Esophagus squamous epithelium (tissue), 5 donors: Measurements from ENCODE around the gene UBA3. TPM values are rescaled to one million over a fixed set of nuclear protein-coding genes. Genes with fewer than 3 reads are reported as not detected.

ENCODE experiments used
- DNase-seq: peaks from one replicate; lab custom pipeline; 2025; lab: John Stamatoyannopoulos, UW
- H3K27ac ChIP-seq, 4 donors: fragments of 200-600 bp; sonication (generic); one replicate each; pipeline ENCODE4 v1.5.1; 2016 to 2019; ENCODE audit warnings: mild to moderate bottlenecking in 1 of 4
- H3K27me3 ChIP-seq, 4 donors: fragments of 200-600 bp; sonication (generic); 1 replicate in 3 of 4; 2 replicates in 1 of 4; pipeline versions ENCODE4 v1.5.1 to v1.6.0; 2017 to 2021; ENCODE audit warnings: antibody characterized with exemption in 1 of 4
- H3K36me3 ChIP-seq, 3 donors: fragments of 200-600 bp; sonication (generic); one replicate each; pipeline ENCODE4 v1.5.1; 2016 to 2019
- H3K4me1 ChIP-seq, 3 donors: fragments of 200-600 bp; sonication (generic); one replicate each; pipeline ENCODE4 v1.5.1; 2017 to 2019
- H3K4me3 ChIP-seq, 4 donors: fragments of 200-600 bp; sonication (generic); 1 replicate in 3 of 4; 2 replicates in 1 of 4; pipeline ENCODE4 v1.5.1; 2016 to 2019; ENCODE audit warnings: mild to moderate bottlenecking in 2 of 4, moderate library complexity in 1 of 4
- H3K9me3 ChIP-seq, 3 donors: fragments of 200-600 bp; sonication (generic); one replicate each; pipeline ENCODE4 v1.5.1; 2016 to 2019
- CTCF ChIP-seq, 6 experiments: fragments of 450-650 bp in 4 of 6; fragments of 200-600 bp in 2 of 6; sonication (generic) in 2 of 6; IDR thresholded peaks; one replicate each; pipeline ENCODE4 v1.5.1; 2016 to 2019; ENCODE audit warnings: antibody characterized with exemption in 6 of 6, mild to moderate bottlenecking in 4 of 6, moderate library complexity in 4 of 6
- POLR2A ChIP-seq, 4 donors: fragments of 450-650 bp; IDR thresholded peaks; one replicate each; pipeline ENCODE4 v1.6.1; 2017; ENCODE audit warnings: antibody characterized with exemption in 4 of 4, mild to moderate bottlenecking in 4 of 4, moderate library complexity in 3 of 4
- WGBS, 2 donors: methylation state at CpG; one replicate each; pipeline ENCODE4 v1.1.5; 2018; 5-methylcytosine and 5-hydroxymethylcytosine counted together
- intact Hi-C: fragments of 100-400 bp; cut with DNase I; formaldehyde crosslinking; loops from one replicate; pipeline ENCODE4 v1.15.0; 2022
- total RNA-seq, 4 donors: library from RNA; depleted of rRNA; stranded (reverse); fragments of >200 nt; gene quantifications; one replicate each; pipeline ENCODE4 v1.1.0, GENCODE V29; 2016
- donor health status: DM: yes; HTN: yes; CAD: no.

Gene UBA3
- total RNA-seq, 4 donors from 2014 or later, result 33.3 to 63.3 (median 52.7) TPM

- TF ChIP-seq POLR2A (IDR thresholded peaks at IDR 0.05) (no peak), CTCF (IDR thresholded peaks at IDR 0.05) (no peak)
- H3K4me1 ChIP-seq, result peaks cover 0 to 26% (median 4%) of the 10 kb centered on the region in 3 donors
- WGBS, 2 donors, result 85 to 98% methylated on average over 2 of the region's 2 CpGs
- no peak overlapping the region for H3K27ac ChIP-seq
- intact Hi-C loops, result no loop called here
- H3K27me3 ChIP-seq, result no peaks in the 10 kb centered on the region
- no peak for DNase-seq
- no peak overlapping the region for H3K4me3 ChIP-seq
- peaks cover 0 to 96% (median 10%) of the 10 kb centered on the region in 3 donors for H3K36me3 ChIP-seq
- H3K9me3 ChIP-seq, result no peaks in the 10 kb centered on the region
Observed at GRCh38 chr3:69044608-69045007, 35.6 kb downstream of the UBA3 start.

GRCh38 chr3:69033470-69033869 is 46.7 kb downstream of the UBA3 start:
- intact Hi-C loops, result no loop called here
- TF ChIP-seq POLR2A (IDR thresholded peaks at IDR 0.05) (no peak), CTCF (IDR thresholded peaks at IDR 0.05) (no peak)
- no peaks in the 10 kb centered on the region for H3K9me3 ChIP-seq
- H3K27me3 ChIP-seq, result no peaks in the 10 kb centered on the region
- 74 to 75% methylated on average over 7 of the region's 7 CpGs for WGBS, 2 donors
- no peaks in the 10 kb centered on the region for H3K4me1 ChIP-seq
- no peak overlapping the region for H3K4me3 ChIP-seq
- H3K27ac ChIP-seq, result no peak overlapping the region
- H3K36me3 ChIP-seq, result peaks cover 9 to 100% (median 56%) of the 10 kb centered on the region in 3 donors
- DNase-seq, result no peak

- Histone ChIP-seq H3K9me3 (no peaks in the 10 kb centered on the region), H3K27ac (no peak overlapping the region), H3K36me3 (peaks cover 9 to 100% (median 49%) of the 10 kb centered on the region in 3 donors), H3K27me3 (no peaks in the 10 kb centered on the region), H3K4me3 (no peak overlapping the region), H3K4me1 (no peaks in the 10 kb centered on the region)
- no peak for DNase-seq
- intact Hi-C loops, result no loop called here
- WGBS, 2 donors, result 96 to 100% methylated on average over 6 to 8 of the region's 9 CpGs
- TF ChIP-seq POLR2A (IDR thresholded peaks at IDR 0.05) (no peak), CTCF (IDR thresholded peaks at IDR 0.05) (no peak)
Observed at GRCh38 chr3:69032737-69033136, 47.4 kb downstream of the UBA3 start.

GRCh38 chr3:69032142-69032541 is 48.0 kb downstream of the UBA3 start:
- WGBS, 2 donors, result 83 to 94% methylated on average over 2 of the region's 2 CpGs
- no peak for DNase-seq
- Histone ChIP-seq H3K4me3 (no peak overlapping the region), H3K36me3 (peaks cover 9 to 100% (median 43%) of the 10 kb centered on the region in 3 donors), H3K27ac (no peak overlapping the region), H3K9me3 (no peaks in the 10 kb centered on the region), H3K27me3 (no peaks in the 10 kb centered on the region), H3K4me1 (no peaks in the 10 kb centered on the region)
- intact Hi-C loops, result no loop called here
- TF ChIP-seq CTCF (IDR thresholded peaks at IDR 0.05) (no peak), POLR2A (IDR thresholded peaks at IDR 0.05) (no peak)

GRCh38 chr3:69031635-69032034 is 48.5 kb downstream of the UBA3 start:
- no peak for TF ChIP-seq POLR2A (IDR thresholded peaks at IDR 0.05)
- TF ChIP-seq CTCF (IDR thresholded peaks at IDR 0.05), result no peak
- no peaks in the 10 kb centered on the region for H3K4me1 ChIP-seq
- peaks cover 9 to 100% (median 42%) of the 10 kb centered on the region in 3 donors for H3K36me3 ChIP-seq
- intact Hi-C loops, result no loop called here
- H3K27ac ChIP-seq, result no peak overlapping the region
- no peaks in the 10 kb centered on the region for H3K9me3 ChIP-seq
- 64% methylated on average over 1 of the region's 1 CpG for WGBS, 2 donors
- H3K4me3 ChIP-seq, result no peak overlapping the region
- DNase-seq, result no peak
- H3K27me3 ChIP-seq, result no peaks in the 10 kb centered on the region
